Limb (tissue), 2 donors: ENCODE data around the gene PTPRK.

Experiments
- DNase-seq, 2 donors: peaks; one replicate each; pipeline ENCODE4 v3.0.0-alpha.2; 2016; ENCODE audit errors: extremely low spot score in 2 of 2

The PTPRK gene

DNA sequence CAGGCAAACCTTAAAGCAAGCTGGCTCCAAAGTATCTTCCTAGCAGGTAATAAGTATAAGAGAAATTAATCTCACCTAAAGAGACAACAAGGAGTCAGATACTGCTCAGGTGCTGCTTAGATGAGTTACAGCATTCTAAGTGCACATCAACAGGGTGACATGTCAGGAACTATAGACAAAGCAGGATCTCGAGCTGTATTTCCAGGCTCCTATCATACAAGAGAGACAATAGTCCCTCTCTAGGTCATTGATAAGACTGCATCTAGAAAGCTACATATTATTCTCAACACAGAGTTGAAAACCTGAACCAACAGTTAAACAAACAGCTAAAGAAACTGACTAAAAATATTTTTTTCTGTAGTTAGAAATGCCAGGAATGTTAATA, 3.9 kb downstream of the PTPRK start:
- peak in 1 of 2 donors; percentile 37 for DNase-seq

DNA sequence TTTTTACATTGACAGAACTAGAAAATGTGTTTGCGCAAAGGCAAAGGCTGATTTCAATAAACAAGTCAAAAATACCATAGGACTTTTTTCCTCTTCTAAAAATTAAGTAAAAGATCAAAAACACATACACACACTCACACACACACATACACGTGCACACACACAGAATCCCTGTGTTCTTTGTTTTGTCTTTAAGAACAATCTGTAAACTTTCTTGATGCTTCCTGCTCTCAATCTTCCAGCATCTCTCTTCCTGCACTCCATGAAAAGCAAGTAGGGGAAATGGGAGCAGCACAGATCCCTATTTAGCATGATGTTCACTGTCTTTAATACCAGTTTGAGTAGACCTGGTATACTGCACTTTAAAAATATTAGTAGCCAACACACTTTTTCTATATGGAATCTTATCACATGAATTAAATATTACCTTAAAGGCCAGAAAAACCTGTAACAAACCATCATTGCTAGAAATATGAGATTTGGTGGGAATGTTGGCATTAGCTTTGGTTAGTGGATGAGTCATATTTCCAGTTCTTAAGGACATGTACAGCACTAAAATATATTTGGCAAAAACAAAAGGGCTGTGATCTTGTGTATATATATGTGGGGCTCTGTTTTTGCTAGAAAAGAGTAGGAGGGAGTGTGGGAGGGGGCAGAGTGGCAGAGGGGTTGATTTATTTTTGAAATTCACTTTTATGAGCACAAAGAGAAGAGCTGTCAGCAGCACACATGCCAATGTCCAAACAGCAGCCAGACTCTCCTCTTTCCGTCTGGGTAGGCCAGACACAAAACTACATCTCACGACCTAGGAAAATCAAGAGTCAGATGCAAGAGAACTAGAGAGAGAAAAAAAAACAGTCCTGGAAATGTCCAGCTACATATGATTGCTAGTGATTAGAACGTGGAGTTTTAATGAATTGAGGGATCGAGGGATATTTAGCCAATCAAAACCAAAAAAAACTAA, 4.6 kb downstream of the PTPRK start:
- no peak for DNase-seq

GRCh38 chr6:128513878-128514277, 6.5 kb downstream of the PTPRK start:
- DNase-seq = peak in 1 of 2 donors; percentile 18

DNA sequence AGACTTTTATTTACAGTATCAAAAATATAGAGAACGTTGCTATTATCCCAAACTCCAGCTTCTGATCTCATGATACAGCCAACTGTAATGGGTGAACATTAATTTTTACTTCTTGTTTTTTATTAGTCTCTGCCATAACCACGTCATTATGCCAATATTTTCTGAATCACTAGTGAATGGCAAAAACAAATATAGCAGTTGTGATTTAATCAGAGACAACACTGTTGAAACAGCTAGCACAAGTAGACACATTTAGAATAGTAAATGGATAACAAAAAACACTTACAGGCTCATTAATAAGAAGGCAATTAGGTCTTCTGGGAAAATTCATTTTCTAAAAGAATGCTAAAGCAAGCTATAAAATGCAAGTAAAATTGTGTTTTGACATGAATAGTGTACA, 8.1 kb downstream of the PTPRK start:
- DNase-seq = no peak

- no peak for DNase-seq
These were observed 8.9 kb downstream of the PTPRK start for GRCh38 chr6:128511506-128511905.

GRCh38 chr6:128509709-128510108, 10.7 kb downstream of the PTPRK start:
- DNase-seq = no peak

GRCh38 chr6:128508588-128509296, 11.7 kb downstream of the PTPRK start:
- DNase-seq = no peak

- no peak for DNase-seq
These were observed 12.8 kb downstream of the PTPRK start for GRCh38 chr6:128507337-128508310.

DNA sequence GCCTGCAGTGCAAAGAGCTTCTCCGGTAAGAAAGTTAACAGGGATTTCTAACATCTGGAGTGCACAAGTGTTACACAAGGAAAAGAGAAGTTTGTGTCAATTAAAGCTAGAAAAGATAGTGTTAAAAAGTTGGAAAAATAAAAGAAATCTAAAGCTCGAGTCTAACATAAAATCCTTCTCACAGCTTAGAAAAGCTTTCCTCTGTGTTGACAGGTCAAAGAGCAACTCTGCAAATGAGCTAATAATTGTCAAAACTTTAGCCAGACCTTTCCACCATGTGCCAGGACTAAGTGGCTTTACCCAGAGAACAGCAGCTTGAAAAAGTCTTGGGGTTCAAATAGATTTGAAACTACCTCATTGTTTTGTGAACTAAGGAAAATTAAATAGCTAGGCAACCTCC, 14.8 kb downstream of the PTPRK start:
- no peak for DNase-seq

GRCh38 chr6:128504003-128504654, 16.3 kb downstream of the PTPRK start:
- no peak for DNase-seq

- DNase-seq = no peak
These were observed 19.4 kb downstream of the PTPRK start for GRCh38 chr6:128500749-128501600.

- DNase-seq = no peak
These were observed 20.4 kb downstream of the PTPRK start for GRCh38 chr6:128500014-128500413.

- no peak for DNase-seq
These were observed 21.2 kb downstream of the PTPRK start for GRCh38 chr6:128499079-128499731.

GRCh38 chr6:128498234-128498633, 22.2 kb downstream of the PTPRK start:
- no peak for DNase-seq

GRCh38 chr6:128495536-128496333, 24.7 kb downstream of the PTPRK start:
- DNase-seq = no peak

DNA sequence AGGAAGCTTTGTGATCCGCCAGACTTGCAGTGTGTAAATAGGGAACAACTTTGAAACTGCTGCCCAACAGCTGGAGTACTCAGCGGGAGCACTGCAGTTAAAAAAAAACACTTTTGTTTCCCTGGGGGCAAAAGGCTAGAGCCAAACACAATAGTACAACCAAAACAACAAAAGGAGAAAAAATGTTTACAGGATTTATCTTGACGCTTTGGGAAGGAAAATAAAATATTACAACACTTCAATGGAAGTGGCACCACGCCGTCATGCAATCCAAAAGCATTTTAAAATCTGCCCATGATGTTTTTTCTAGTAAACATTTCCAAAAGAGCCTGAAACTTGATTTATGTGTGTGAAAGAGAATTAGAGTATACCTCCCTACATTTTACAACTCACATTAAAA, 26.0 kb downstream of the PTPRK start:
- no peak for DNase-seq

- DNase-seq = no peak
These were observed 26.5 kb downstream of the PTPRK start for GRCh38 chr6:128493877-128494276.

GRCh38 chr6:128492386-128492785, 28.0 kb downstream of the PTPRK start:
- DNase-seq = no peak
